ENCODE data around the gene NECAB2.

The NECAB2 gene

GRCh38 chr16:84029297-84030047 lies 61.4 kb downstream of the NECAB2 start:
- DNase-seq, result no peak

- no peak for DNase-seq
Measured at GRCh38 chr16:84031556-84031955, 63.5 kb downstream of the NECAB2 start.

- DNase-seq, result no peak
Measured at GRCh38 chr16:84032458-84033178, 64.6 kb downstream of the NECAB2 start.

- DNase-seq, result no peak
Measured at GRCh38 chr16:84033251-84034195, 65.5 kb downstream of the NECAB2 start.

GRCh38 chr16:84034516-84034915 lies 66.5 kb downstream of the NECAB2 start:
- no peak for DNase-seq

GRCh38 chr16:84036131-84036530 lies 68.1 kb downstream of the NECAB2 start:
- DNase-seq, result no peak

- DNase-seq, result no peak
Measured at GRCh38 chr16:84036982-84037425, 69.0 kb downstream of the NECAB2 start.

- no peak for DNase-seq
Measured at GRCh38 chr16:84038469-84038868, 70.4 kb downstream of the NECAB2 start.

- no peak for DNase-seq
Measured at GRCh38 chr16:84039696-84040095, 71.7 kb downstream of the NECAB2 start.

GRCh38 chr16:84040226-84040822 lies 72.3 kb downstream of the NECAB2 start:
- no peak for DNase-seq

GRCh38 chr16:84040823-84041820 lies 73.1 kb downstream of the NECAB2 start:
- no peak for DNase-seq

GRCh38 chr16:84041881-84042280 lies 73.8 kb downstream of the NECAB2 start:
- DNase-seq, result no peak

GRCh38 chr16:84042308-84042878 lies 74.3 kb downstream of the NECAB2 start, which contains the start of gene SLC38A8:
Gene SLC38A8 (minus strand): TSS chr16:84042795. CDS start chr16:84042157, 638 bp downstream.
- DNase-seq, result no peak

- no peak for DNase-seq
Measured at GRCh38 chr16:84042879-84043485, 74.9 kb downstream of the NECAB2 start.

GRCh38 chr16:84043486-84044117 lies 75.6 kb downstream of the NECAB2 start:
- no peak for DNase-seq

- DNase-seq, result no peak
Measured at GRCh38 chr16:84044118-84044488, 76.1 kb downstream of the NECAB2 start.

- no peak for DNase-seq
Measured at GRCh38 chr16:84045001-84045817, 77.2 kb downstream of the NECAB2 start.

- DNase-seq, result no peak
Measured at GRCh38 chr16:84045818-84046470, 77.9 kb downstream of the NECAB2 start.

GRCh38 chr16:84047206-84047605 lies 79.2 kb downstream of the NECAB2 start:
- no peak for DNase-seq

All from CD4-positive, alpha-beta T cell treated with Interleukin-17A for 1 hour (primary cell).